Stimulated activated CD8-positive, alpha-beta memory T cell treated with anti-CD3 and anti-CD28 coated beads, Interleukin-15, amount 100 ng/mL, for 24 hours (primary cell): ENCODE results near the gene TNS1.
"Not testable (repeated sequence)": the region's sequence is repeated elsewhere in the genome, so short reads cannot be mapped to it uniquely, and the experiment has no call there.

Experiments used
- DNase-seq: peaks from one replicate; pipeline ENCODE4 v3.0.0-alpha.2; 2020; ENCODE audit warnings: low read depth

TNS1 gene

DNA sequence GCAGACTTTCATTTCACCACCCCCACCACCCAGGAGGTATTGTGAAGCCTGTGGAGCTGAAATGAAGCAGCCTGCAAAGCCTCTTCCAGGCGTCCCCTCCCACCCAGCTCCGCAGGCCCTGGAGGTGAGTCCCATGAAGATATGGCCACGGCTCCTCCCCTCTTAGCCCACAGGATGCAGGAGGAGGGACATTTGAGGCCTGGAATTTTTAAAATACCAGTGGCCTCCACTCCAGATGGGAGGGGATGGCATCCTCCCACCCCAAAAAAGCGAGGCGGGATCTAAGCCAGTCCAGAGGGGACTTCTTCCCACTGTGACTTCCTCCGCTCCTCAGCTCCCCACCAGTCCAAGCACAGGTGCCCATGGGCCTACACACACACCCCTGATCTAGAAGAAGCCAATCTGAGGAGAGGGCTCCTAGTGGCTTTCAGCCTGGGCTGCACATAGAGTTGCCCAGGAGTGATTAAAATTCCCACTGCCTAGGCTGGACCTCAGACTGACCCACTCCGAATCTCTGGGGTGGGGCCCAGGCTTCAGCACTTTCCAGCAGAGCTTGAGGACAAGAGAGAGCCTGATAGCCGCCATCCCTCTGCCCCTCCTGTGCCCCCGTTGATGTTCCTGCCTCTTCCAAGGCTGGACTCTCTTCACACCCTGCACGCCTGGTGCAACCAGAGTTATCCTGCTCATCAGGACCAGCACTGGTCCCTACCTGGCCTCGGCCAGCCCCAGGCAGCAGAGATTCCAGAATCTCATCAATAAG is 206.9 kb downstream of the TNS1 start:
- DNase-seq, result no peak

DNA sequence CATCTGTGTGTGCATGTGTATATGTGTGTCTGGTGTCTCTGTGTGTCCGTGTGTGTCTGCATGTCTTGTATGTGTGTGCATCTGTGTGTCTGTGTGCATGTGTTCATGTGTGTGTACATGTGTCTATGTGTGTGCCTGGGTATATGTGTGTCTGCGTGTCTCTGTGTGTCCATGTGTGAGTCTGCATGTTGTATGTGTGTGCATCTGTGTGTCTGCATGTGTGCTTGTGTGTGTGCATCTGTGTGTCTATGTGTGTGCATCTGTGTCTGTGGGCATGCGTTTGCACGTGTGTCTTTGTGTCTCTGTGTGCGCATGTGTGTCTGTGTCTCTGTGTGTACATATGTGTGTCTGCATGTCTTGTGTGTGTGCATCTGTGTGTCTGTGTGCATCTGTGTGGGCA is 207.7 kb downstream of the TNS1 start:
- DNase-seq, result no peak

- no peak for DNase-seq
These were observed 208.4 kb downstream of the TNS1 start for GRCh38 chr2:217794133-217794986.

DNA sequence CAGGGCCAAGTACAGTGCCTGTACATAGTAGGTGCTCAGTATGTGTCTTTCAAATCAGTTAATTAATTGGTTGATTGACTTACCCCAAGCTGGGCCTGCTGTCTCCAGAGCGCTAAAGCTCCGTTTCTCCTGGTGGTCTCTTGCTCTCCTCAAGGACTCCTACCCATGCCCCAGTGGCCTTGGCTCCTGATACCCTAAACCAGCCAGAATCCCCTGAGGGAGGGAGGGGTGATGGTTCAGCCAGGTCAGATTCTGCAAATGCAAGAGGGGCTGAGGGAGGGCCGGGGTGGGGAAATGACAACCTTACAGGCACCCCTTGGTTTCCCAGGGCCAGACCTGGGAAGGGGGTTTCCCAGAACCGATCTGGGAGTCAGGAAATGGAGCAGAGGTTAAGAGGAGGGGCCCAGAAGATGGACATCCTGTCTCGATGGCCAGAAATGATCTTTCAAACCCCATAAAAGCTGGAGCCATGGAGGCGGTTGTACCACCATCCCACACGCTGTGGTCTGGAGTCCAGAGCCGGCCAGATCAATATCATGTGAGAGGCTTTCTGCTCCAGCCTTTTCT is 209.1 kb downstream of the TNS1 start:
- DNase-seq, result no peak

DNA sequence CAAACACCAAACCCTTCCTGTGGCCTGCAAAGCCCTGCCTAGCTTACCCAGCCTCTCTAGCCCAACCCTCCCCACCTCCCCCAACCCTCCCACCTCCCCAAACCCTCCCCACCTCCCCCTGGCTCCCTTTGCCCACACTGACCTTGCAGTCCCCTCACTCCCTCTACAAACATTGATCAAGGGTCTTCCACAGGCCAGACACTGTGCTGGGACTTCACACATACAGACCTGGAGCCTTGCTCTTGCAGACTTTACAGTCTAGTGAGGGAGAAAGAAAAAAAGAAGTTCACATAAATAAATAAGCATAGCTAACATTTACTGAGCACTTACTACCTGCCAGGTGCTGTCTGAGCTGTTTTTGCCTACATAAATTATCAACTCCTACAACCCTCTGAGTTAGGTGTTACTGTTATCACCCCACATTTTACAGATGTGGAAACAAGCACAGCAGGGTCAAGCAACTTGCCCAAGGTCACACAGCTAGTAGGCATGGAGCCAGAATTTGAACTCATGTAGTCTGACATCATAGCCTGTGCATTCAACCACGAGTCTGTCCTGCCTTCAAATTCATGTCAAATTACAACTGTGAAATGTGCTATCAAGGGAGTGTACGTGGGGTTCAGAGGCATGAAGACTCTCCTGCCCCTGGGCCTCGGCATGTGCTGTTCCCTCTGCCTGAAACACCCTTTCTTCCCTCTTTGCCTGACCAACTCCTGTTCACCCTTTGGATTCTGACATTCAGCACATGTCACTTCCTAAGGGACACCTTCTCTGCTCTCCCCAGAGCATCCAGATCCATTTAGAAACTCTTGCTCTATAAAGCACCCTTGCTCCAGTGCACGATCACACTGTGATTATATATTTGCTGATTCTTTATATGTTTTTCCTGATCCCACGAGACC is 209.9 kb downstream of the TNS1 start:
- no peak for DNase-seq

DNA sequence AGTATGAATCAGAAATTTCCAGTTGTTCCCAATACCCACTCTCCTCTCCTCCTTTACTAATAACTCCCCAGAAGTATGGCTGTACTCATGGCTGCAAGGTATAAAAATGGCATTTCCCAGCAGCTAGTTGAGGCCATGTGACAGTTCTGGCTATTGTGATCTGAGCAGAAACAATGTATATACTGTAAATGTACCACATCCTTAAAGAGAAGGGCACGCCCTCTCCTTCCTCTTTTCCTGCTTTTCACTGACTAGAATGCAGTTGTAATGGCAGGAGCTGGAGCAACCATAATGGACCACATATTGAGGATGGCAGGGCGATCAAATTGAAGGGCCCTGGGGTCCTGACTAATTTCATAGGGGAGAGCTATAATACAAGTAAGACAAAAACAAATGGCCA is 211.2 kb downstream of the TNS1 start:
- no peak for DNase-seq

GRCh38 chr2:217790681-217791392 is 212.0 kb downstream of the TNS1 start:
- no peak for DNase-seq

GRCh38 chr2:217790195-217790594 is 212.6 kb downstream of the TNS1 start:
- no peak for DNase-seq

DNA sequence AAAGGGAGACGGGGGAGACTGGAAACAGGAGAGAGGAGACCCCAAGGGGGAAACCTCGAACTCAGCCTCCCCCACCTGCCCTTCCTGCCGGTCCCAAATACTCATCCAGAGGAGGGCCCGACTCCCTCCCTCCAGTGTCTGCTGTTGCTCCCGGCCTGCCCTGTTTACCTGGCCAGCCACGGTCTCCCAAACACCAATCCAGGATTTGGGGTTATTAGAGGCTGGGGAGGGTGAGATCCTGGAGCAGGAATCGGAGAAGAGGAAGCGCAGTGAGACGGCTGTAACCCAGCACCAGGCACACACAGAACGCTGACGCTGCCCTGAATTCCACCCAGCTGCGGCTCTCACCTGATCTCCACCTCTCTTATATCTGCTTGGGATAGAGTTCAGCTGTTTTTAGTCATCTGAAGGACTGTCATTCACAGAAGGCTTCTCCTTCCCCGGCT is 213.0 kb downstream of the TNS1 start:
- no peak for DNase-seq

- peak; percentile 69 for DNase-seq
These were observed 213.6 kb downstream of the TNS1 start for GRCh38 chr2:217789003-217789735.

GRCh38 chr2:217788669-217789002 is 214.2 kb downstream of the TNS1 start:
- no peak for DNase-seq

DNA sequence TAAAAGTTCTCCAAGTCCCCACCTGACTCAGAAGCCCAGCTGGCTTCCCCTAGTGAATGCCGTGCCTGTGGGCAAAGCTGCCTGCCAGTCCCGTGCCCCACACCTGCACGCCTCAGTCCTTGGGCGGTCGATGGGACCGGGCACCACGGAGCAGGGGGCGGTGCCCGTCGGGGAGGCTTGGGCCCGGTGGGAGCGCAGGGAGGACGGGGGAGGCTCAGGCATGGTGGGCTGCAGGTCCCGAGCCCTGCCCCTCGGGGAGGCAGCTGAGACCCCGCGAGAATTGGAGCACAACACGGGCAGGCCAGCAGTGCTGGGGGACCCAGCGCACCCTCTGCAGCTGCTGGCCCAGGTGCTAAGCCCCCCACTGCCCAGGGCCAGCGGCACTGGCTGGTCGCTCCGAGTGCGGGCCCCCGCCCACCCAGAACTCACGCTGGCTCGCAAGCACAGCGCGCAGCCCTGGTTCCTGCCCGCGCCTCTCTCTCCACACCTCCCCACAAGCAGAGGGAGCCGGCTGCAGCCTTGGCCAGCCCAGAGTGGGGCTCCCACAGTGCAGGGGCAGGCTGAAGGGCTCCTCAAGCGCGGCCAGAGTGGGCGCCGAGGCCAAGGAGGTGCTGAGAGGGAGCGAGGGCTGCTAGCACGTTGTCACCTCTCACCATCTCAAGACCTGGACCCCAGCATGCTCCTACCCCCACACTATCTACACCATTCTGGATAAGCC is 215.5 kb downstream of the TNS1 start:
- no peak for DNase-seq

GRCh38 chr2:217786560-217786959 is 216.2 kb downstream of the TNS1 start:
- DNase-seq, result not testable (repeated sequence)

DNA sequence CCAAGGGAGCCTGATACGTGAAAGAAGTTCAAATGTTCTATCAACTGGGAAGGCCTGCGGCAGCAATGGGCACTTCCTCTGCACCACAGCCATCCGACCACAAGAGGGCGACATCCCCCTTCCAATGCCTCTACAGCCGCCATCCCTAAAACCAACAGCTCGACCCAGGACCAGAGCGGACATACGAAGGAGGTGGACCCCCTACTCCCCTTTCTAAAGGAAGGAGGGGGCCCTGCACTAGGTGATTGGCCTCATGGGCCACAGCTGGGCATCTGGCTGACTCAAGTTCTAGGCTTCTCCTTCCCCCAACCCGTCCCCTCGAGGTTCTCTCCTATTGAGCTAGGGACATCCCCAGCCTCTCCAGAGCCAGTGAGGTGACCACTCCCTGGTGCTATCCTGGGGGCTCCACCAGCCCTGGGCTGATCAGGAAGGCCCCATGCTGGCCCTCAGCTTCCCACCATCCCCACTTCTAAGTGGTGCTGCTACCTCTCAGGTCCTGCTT is 217.2 kb downstream of the TNS1 start:
- DNase-seq, result peak; percentile 70

DNA sequence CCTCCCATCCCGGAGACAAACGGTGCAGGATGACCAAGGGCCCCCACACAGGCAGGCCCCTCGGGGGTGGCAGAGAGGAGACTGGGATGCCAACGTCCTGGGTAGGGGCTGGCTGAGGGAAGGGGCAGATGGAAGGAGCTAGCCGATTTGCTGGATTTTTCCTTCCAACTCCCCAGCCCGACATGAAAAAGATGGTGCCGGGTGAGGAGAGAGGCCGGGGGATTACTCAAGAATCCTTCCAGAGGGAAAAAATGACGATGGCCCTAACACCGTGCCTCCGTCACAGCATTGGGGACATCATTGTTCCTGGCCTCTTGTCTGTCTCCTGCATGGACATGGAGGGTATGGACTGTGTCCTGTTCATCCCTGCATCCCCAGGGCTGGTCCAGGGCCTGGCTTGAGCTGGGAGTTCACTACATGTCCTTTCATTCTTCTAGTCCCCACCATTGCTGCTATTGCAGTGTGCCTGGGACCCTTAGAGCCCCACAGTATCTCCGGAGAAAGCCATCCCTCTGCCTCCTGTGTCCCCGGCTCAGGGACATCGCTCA is 217.7 kb downstream of the TNS1 start:
- no peak for DNase-seq

DNA sequence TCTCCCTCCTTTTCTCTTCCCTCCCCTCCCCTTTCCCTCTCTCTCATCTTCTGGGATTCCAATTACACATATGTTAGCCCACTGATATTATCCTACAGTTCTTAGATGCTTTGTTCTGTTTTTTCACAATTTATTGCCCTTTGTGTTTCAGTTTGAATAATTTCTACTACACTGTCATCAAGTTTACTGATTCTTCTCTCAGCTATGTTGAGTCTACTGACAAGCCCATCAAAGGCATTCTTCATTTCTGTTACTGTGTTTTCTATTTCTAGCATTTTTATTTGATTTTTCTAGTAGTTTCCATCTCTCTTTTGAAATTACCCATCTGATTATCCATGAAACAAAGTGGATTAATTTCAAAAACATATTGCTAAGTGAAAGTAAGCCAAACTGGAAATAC is 219.6 kb downstream of the TNS1 start:
- DNase-seq, result no peak

- no peak for DNase-seq
These were observed 224.9 kb downstream of the TNS1 start for GRCh38 chr2:217777906-217778305.

DNA sequence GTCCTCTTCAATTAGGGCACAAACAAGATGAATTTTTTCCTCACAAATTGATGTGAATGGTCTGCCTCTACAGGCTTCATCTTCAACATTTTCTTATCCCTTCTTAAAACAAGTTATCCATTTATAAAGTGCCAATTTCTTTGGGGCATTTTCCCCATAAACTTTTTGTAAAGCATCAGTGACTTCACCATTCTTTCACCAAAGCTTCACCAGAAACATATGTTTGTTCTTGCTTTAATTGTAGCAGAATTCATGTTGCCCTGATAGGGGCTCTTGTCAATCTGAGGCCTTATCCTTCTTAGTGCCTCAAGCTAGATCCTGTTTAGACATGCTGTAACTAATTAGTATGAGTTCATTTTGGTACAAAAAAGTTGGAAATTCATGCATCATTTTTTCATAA is 226.2 kb downstream of the TNS1 start:
- DNase-seq, result no peak

DNA sequence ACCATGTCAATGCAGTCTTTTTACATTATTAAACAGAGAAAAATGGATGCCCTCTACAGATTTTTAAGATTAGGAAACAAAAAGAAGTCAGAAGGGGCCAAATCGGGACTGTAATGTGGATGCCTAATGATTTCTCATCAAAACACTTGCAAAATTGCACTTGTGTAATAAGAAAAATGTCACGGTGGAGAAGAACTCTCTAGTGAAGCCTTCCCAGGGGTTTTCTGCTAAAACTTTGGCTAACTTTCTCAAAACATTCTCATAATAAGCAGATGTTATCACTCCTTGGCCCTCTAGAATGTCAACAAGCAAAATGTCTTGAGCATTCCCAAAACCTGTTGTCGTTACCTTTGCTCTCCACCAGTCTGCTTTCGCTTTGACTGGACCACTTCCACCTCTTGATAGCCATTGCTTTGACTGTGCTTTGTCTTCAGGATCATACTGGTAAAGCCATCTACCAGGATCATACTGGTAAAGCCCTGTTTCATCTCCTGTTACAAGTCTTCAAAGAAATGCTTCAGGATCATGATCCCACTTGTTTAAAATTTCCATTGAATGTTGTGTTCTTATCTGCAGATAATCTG is 226.8 kb downstream of the TNS1 start:
- no peak for DNase-seq
